SU-DHL-6 (cell line): ENCODE results near the gene ZNF385C.

Experiments used
- H2AFZ ChIP-seq: fragments of 200-600 bp; sonication (generic); 2 replicates; pipeline ENCODE4 v1.6.1; 2014; ENCODE audit warnings: low read depth, mild to moderate bottlenecking, moderate library complexity, mixed read lengths, antibody characterized with exemption, low read length; ENCODE audit not compliant: severe bottlenecking
- H3F3A ChIP-seq: fragments of 200-600 bp; shearing (Covaris generic); 2 replicates; pipeline ENCODE4 v1.6.0; 2016; ENCODE audit warnings: antibody characterized with exemption, mild to moderate bottlenecking; ENCODE audit not compliant: insufficient read depth
- H3K27ac ChIP-seq: fragments of 200-600 bp; sonication (generic); 2 replicates; pipeline ENCODE4 v1.5.1; 2016; ENCODE audit warnings: low read depth, mild to moderate bottlenecking, low read length, moderate library complexity, mixed read lengths
- H3K27me3 ChIP-seq: fragments of 200-600 bp; sonication (generic), shearing (Covaris generic); 2 replicates; pipeline ENCODE4 v1.6.0; 2014; ENCODE audit warnings: mild to moderate bottlenecking, low read length
- H3K36me3 ChIP-seq: fragments of 200-600 bp; sonication (generic); 2 replicates; pipeline ENCODE4 v1.6.1; 2014; ENCODE audit warnings: mild to moderate bottlenecking, low read length, mixed read lengths
- H3K4me2 ChIP-seq: fragments of 300-600, 200-600 bp; shearing (Covaris generic), sonication (generic); 2 replicates; pipeline ENCODE4 v1.6.0; 2014; ENCODE audit warnings: low read length, low read depth, mild to moderate bottlenecking; ENCODE audit not compliant: poor library complexity, severe bottlenecking
- H3K4me3 ChIP-seq: fragments of 200-600 bp; sonication (generic); 2 replicates; pipeline ENCODE4 v1.5.1; 2014; ENCODE audit warnings: antibody characterized with exemption, low read length, mild to moderate bottlenecking, mixed read lengths; ENCODE audit not compliant: insufficient read depth, poor library complexity, severe bottlenecking
- H3K79me2 ChIP-seq: fragments of 200-600 bp; sonication (generic); 2 replicates; pipeline ENCODE4 v1.6.1; 2014; ENCODE audit warnings: mild to moderate bottlenecking, low read length, moderate library complexity; ENCODE audit not compliant: insufficient read depth
- H3K9ac ChIP-seq: fragments of 200-600 bp; sonication (generic); 2 replicates; pipeline ENCODE4 v1.7.0; 2014; ENCODE audit warnings: mild to moderate bottlenecking, low read length
- H3K9me2 ChIP-seq: fragments of 200-600 bp; sonication (generic); replicated peaks from 2 replicates; pipeline ENCODE4 v1.6.1; 2014; ENCODE audit warnings: low read length; ENCODE audit not compliant: insufficient read depth
- H3K9me3 ChIP-seq: fragments of 200-600 bp; sonication (generic); 2 replicates; pipeline ENCODE4 v1.6.1; 2014; ENCODE audit warnings: low read length, mixed read lengths; ENCODE audit not compliant: insufficient read depth
- H4K20me1 ChIP-seq: fragments of 200-600 bp; sonication (generic); 2 replicates; pipeline ENCODE4 v1.6.1; 2014; ENCODE audit warnings: low read depth, mild to moderate bottlenecking, antibody characterized with exemption, low read length, moderate library complexity, mixed read lengths
- EZH2phosphoT487 ChIP-seq: fragments of 200-600 bp; sonication (generic), shearing (Covaris generic); conservative IDR thresholded peaks from 2 replicates; pipeline ENCODE4 v1.6.1; 2018; ENCODE audit warnings: mild to moderate bottlenecking, antibody characterized with exemption, low read length, moderate library complexity, mixed read lengths
- TF ChIP-seq, protein P1 (sequence below): fragments of 200-600 bp; sonication (generic); IDR thresholded peaks from one replicate; pipeline ENCODE4 v1.5.1; 2017; ENCODE audit warnings: antibody characterized with exemption, mild to moderate bottlenecking, low read length, moderate library complexity; ENCODE audit not compliant: insufficient read depth, poor library complexity, severe bottlenecking

ZNF385C gene

GRCh38 chr17:42038221-42038973, 59.9 kb downstream of the ZNF385C start:
- no peaks in the 10 kb centered on the region for H3K79me2 ChIP-seq
- no peaks in the 10 kb centered on the region for H3K9me3 ChIP-seq
- H3K9ac ChIP-seq, result no peak overlapping the region
- no peak overlapping the region for H3K4me3 ChIP-seq
- H3K36me3 ChIP-seq, result no peaks in the 10 kb centered on the region
- H3K27ac ChIP-seq, result no peak overlapping the region
- H3F3A ChIP-seq, result no peaks in the 10 kb centered on the region
- H3K9me2 ChIP-seq, result no peaks in the 10 kb centered on the region
- no peaks in the 10 kb centered on the region for H4K20me1 ChIP-seq
- H3K4me2 ChIP-seq, result no peak overlapping the region
- H2AFZ ChIP-seq, result no peak overlapping the region
- TF ChIP-seq, protein P1, sequence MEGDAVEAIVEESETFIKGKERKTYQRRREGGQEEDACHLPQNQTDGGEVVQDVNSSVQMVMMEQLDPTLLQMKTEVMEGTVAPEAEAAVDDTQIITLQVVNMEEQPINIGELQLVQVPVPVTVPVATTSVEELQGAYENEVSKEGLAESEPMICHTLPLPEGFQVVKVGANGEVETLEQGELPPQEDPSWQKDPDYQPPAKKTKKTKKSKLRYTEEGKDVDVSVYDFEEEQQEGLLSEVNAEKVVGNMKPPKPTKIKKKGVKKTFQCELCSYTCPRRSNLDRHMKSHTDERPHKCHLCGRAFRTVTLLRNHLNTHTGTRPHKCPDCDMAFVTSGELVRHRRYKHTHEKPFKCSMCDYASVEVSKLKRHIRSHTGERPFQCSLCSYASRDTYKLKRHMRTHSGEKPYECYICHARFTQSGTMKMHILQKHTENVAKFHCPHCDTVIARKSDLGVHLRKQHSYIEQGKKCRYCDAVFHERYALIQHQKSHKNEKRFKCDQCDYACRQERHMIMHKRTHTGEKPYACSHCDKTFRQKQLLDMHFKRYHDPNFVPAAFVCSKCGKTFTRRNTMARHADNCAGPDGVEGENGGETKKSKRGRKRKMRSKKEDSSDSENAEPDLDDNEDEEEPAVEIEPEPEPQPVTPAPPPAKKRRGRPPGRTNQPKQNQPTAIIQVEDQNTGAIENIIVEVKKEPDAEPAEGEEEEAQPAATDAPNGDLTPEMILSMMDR, result no peak
- TF ChIP-seq EZH2phosphoT487, result no peak
- H3K27me3 ChIP-seq, result no peaks in the 10 kb centered on the region

- no peaks in the 10 kb centered on the region for H3K36me3 ChIP-seq
- no peak overlapping the region for H2AFZ ChIP-seq
- TF ChIP-seq, protein P1, result no peak
- TF ChIP-seq EZH2phosphoT487, result no peak
- H3K9me2 ChIP-seq, result no peaks in the 10 kb centered on the region
- no peak overlapping the region for H3K4me2 ChIP-seq
- H3K9ac ChIP-seq, result no peak overlapping the region
- H3K27ac ChIP-seq, result no peak overlapping the region
- H3K27me3 ChIP-seq, result no peaks in the 10 kb centered on the region
- no peak overlapping the region for H3K4me3 ChIP-seq
- no peaks in the 10 kb centered on the region for H3K9me3 ChIP-seq
- no peaks in the 10 kb centered on the region for H3K79me2 ChIP-seq
- H4K20me1 ChIP-seq, result no peaks in the 10 kb centered on the region
- H3F3A ChIP-seq, result no peaks in the 10 kb centered on the region
Observed at GRCh38 chr17:42034059-42034458, 64.2 kb downstream of the ZNF385C start.

- Histone ChIP-seq H2AFZ (no peak overlapping the region), H3F3A (no peaks in the 10 kb centered on the region), H3K79me2 (no peaks in the 10 kb centered on the region), H4K20me1 (no peaks in the 10 kb centered on the region), H3K4me3 (no peak overlapping the region), H3K4me2 (no peak overlapping the region), H3K9ac (no peak overlapping the region), H3K9me3 (no peaks in the 10 kb centered on the region), H3K36me3 (no peaks in the 10 kb centered on the region), H3K9me2 (no peaks in the 10 kb centered on the region), H3K27me3 (no peaks in the 10 kb centered on the region), H3K27ac (no peak overlapping the region)
- TF ChIP-seq, protein P1, result no peak
- no peak for TF ChIP-seq EZH2phosphoT487
Observed at GRCh38 chr17:42031584-42031983, 66.7 kb downstream of the ZNF385C start.
